Measurements from ENCODE around the gene TMEM229B.
A peak's percentile ranks its signal among the peaks of the same experiment; 100 is the strongest.

TMEM229B gene

GRCh38 chr14:67487937-67488893 is at the start of gene TMEM229B:
Gene TMEM229B, minus strand, starts transcription at chr14:67488721. Its CDS starts 14,798 bp downstream, at chr14:67473923.
- peak; percentile 38 to 58 for DNase-seq (ENCODE audit: low read depth in 2 of 2)

GRCh38 chr14:67537736-67538135 is 49.2 kb upstream of the TMEM229B start:
- no peak for DNase-seq (ENCODE audit: low read depth in 2 of 2)

- DNase-seq (ENCODE audit: low read depth in 2 of 2), result no peak
Measured at GRCh38 chr14:67536087-67536486, 47.6 kb upstream of the TMEM229B start.

- no peak for DNase-seq (ENCODE audit: low read depth in 2 of 2)
Measured at GRCh38 chr14:67533754-67534085, 45.2 kb upstream of the TMEM229B start.

DNA sequence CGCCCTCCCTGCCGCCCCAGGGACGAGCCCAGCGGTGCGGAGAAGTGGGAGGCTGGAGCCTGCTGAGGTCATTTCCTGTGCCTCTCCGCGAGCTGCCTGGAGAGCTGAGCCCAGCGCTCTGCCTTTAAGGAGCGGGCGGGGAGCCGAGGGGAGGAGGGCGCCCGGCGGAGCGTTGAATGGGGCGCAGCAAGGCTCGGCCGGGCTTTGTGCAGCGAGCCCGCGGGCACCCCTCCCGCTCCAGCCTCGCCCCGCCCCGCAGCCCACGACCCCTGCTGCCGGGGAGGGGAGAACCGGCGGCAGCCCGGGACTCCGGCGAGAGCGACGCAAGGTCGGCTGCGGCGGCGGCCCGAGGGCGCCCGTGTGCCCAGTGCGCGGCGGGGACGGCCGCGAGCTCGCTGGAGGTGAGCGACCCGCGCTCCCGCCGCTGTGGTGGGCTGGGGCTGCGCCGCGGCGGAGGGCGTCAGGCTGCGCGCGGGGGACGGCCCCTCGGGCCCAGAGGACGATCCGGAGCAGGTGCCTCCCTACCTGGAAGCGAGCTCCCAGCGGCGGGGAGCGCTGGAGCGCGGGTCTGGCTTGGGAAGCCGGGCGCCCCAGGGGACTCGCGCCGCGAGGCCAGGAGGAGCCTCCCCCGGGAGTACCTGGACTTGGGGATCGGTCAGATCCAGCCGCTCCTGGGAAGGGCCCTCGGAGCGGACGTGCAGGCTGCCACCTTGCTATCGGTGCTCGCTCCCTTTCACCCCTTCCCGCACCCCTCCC is 44.7 kb upstream of the TMEM229B start, which contains the start of gene PLEKHH1:
Gene PLEKHH1, plus strand, starts transcription at position 293 of the 756 bp plus-strand sequence. CDS start 8,578 bp downstream, outside the sequence.
- DNase-seq (ENCODE audit: low read depth in 2 of 2), result peak; percentile 51 to 57

DNA sequence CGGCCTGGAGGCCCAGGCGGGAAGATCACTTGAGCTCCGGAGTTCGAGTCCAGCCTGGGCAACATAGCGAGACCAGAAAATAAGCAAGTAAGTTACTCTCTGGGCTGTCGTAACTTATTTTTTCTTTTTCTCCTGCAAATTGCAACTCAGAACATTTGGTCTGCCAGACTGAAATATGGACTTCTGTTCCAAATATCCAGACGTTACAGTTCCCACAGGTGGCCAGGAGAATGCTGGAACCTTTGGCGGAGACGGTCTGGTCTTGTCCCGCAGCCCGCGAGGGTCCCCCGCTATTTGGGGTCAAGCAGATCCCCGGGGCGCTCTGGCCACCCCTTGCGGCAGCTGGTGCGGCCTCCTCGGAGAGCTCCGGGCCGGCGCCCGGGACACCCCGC is 44.1 kb upstream of the TMEM229B start:
- DNase-seq (ENCODE audit: low read depth in 2 of 2), result no peak

DNA sequence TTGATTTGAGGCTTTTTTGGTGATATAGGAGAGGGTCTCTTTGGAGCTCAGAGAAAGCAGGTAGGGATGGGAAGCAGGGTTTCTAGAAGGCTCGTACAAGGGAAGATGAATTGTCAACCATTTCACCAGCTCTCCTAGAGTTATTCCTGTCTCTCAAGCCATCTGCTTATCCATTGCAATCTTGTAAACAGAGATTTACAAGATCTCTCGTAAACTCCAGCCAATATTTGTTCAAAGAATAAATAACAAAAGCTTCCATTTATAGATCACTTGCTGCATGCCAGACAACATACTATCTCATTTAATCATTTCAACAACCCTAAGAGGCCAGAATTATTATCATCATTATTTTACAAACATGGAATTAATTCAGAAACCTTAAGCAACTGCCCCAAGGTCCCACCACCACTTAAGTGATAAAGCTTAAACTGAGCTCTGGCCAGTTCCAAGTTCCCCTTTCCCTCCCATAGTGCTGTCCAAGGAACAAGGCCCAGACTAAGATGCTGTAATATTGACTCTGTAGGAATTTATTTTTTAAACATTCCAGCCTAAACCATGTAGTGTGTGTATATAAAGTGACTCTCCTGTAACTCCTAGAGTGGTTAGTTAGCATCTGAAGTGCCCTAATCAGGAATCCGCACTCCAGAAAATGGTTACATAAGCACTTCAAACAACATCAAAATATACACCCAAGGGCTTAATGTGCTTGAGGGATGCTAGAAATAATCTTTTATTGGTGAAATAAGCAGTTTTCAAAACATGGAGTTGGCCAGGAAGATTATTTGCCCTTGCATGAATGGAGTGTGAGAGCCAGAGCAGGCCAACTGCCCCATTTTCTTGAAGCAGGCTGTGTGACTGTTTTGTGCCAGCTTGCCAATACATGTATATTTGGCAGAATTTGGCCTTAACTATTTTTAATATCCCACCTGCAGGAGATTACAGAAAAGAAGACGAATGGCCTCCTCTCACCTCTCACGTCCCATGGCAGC is 41.7 kb upstream of the TMEM229B start:
- DNase-seq (ENCODE audit: low read depth in 2 of 2), result no peak

- DNase-seq (ENCODE audit: low read depth in 2 of 2), result no peak
Measured at GRCh38 chr14:67528276-67528675, 39.8 kb upstream of the TMEM229B start.

GRCh38 chr14:67527756-67528155 is 39.2 kb upstream of the TMEM229B start:
- no peak for DNase-seq (ENCODE audit: low read depth in 2 of 2)

DNA sequence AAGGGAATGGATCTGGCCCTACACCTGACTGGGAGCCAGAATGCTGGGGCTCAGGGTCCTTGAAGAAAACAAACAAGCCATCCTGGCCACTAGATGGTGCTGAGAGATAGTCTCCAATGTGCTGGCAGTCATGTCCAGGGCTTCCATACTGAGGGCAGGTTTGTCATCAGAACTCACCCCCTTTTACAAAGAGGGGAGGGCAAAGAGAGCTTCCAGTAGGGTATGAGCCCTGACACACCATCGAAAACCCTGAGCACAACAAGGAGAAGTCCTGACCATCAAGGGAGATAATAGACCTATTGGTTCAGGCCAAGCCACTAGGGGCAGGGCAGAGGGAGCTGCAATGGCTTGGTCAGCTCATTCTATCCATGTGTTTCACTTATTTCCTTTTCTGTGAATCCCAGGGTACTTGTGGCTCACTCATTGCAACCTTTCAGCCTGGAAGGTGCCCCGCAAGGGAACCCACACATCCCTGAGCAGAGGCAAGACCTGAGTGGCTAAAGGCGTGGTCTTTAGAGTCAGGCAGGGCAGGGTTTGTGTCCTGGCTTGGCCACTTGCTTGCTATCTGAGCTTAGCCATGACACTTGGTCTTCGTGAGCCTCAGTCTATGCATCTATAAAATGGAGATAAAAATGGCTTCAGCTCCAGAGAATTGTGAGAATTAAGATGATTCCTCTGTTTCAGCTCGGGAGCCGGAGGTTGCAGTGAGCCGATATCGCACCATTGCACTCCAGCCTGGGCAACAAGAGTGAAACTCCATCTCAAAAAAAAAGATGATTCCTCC is 38.3 kb upstream of the TMEM229B start:
- DNase-seq (ENCODE audit: low read depth in 2 of 2), result peak in 1 of 2 donors; percentile 24

DNA sequence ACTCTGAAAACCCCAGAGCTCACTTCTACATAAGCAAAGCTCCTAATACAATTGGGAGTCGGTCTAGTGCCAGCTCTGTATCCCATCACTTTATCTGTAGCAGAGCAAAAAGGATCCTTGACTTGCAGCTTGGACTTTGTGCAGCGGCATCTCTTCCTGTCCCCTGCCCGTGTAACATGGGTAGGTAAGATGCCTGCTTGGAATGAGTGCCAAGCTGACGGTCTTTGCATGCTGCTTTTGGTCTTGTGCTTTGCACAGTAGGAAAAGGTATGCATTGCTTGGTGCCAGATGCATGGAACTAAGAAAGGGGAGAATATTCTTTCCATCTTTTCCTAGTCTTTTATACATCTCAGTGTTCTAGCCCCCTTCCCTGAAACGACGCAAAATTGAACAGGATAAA is 37.7 kb upstream of the TMEM229B start:
- DNase-seq (ENCODE audit: low read depth in 2 of 2), result no peak

DNA sequence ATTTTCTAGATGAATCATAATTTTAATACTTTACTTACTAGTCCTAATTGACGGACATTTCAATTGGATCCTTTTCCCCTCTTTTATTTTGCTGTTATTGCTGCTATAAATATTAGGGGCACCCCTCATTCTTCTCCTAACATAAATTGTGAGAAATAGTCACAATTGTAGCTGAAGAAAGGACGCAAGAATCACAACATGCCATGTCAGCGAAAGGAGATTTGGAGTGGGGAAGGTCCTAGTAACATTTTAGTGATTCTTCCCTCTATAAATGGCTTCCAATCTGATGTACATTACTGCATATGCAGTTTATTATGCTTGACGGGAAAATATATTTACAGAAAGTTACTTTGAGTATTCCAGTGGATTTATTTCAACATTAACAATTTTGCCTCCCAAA is 36.9 kb upstream of the TMEM229B start:
- DNase-seq (ENCODE audit: low read depth in 2 of 2), result no peak

DNA sequence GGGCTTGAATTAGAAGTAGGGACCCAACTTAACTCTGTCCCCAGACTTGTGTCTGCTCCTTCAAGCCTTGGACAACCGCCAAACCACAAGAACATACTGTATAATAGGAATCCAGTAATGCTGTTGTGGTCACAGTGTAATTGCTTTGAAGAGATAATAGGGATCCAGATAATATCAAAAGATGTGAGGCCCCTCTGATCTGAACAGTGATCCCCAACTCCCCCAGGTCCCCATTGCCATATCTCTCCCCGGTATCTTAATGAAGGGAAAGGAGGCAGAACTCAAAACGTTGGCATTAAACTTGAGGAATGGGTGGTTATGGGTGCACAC is 36.1 kb upstream of the TMEM229B start:
- no peak for DNase-seq (ENCODE audit: low read depth in 2 of 2)

- DNase-seq (ENCODE audit: low read depth in 2 of 2), result no peak
Measured at GRCh38 chr14:67523764-67524633, 35.5 kb upstream of the TMEM229B start.

DNA sequence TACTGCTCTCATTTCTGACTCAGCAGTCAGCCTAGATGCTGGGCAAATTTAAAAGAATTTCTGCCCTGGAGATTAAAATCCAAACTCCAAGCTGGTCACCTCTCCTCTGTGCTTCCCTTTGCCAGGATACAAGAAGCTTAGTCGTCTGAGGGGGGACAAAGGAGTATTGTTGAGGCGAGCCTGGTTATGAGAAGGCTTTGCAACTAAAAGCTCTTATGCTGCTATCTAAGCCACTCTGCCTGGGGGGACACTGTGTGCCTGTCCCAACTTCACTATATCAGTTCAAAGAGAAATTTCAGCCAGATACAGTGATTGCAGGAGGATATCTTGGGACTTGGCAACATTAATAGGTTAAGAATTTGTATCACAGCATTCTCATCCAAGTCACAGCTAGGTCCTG is 33.7 kb upstream of the TMEM229B start:
- no peak for DNase-seq (ENCODE audit: low read depth in 2 of 2)

DNA sequence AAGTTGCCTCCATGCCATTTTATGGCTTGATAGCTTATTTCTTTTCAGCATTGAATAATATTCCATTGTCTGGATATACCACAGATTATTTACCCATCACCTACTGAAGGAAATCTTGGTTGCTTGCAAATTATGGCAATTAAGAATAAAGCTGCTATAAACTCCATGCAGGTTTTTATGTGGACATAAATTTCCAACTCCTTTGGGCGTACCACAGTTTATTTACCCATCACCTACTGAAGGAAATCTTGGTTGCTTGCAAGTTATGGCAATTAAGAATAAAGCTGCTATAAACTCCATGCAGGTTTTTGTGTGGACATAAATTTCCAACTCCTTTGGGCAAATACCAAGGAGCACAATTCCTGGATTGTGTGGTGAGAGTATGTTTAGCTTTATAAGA is 32.0 kb upstream of the TMEM229B start:
- no peak for DNase-seq (ENCODE audit: low read depth in 2 of 2)

DNA sequence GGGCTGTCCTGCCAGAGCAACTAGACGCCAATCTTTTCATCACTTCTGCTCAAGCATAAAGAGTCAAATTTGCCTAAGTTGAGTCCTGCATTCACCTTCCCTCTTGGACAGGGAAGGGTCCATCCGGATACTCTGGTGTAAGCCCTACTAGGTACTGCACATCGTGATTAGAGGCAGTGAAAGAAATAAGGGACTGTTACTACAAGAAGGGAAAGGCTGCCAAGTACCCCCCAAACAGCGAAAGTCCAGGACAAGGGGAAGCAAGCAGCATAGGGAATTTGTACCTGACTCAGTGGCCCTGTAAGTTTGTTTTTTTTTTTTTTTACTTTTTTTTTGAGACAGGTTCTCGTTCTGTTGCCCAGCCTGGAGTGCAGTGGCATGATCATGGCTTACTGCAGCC is 30.9 kb upstream of the TMEM229B start:
- no peak for DNase-seq (ENCODE audit: low read depth in 2 of 2)

- no peak for DNase-seq (ENCODE audit: low read depth in 2 of 2)
Measured at GRCh38 chr14:67517083-67517482, 28.6 kb upstream of the TMEM229B start.

- no peak for DNase-seq (ENCODE audit: low read depth in 2 of 2)
Measured at GRCh38 chr14:67516676-67517075, 28.2 kb upstream of the TMEM229B start.

Data from stimulated activated CD4-positive, alpha-beta T cell treated with anti-CD3 and anti-CD28 coated beads, Interleukin-4, amount 100 ng/mL, for 48 hours (primary cell).